Measurements from ENCODE around the gene SREK1IP1. TPM values are rescaled to one million over a fixed set of nuclear protein-coding genes. Genes with fewer than 3 reads are reported as not detected.

SREK1IP1 gene
- total RNA-seq, 1 experiment from 2014 or later: 3.0 TPM

- peak overlapping the region; percentile 97 for H3K9ac ChIP-seq (ENCODE audit: low read length)
- H4K20me1 ChIP-seq (ENCODE audit: low read length): 0 out of 2 replicates have a peak, but pooled peaks cover 5% of the 10 kb centered on the region
- no peak for TF ChIP-seq EZH2 (IDR thresholded peaks at IDR 0.05; ENCODE audit: low read length, unreplicated experiment)
- TF ChIP-seq EZH2phosphoT487 (IDR thresholded peaks at IDR 0.05; ENCODE audit: borderline replicate concordance, low read length): no peak
- no peak for TF ChIP-seq CTCF (conservative IDR thresholded peaks at IDR 0.05; ENCODE audit: low read depth, low read length)
- intact Hi-C loops (cut with micrococcal nuclease): no loop called here
- H3K9me2 ChIP-seq (replicated peaks; ENCODE audit: low read length): no peaks in the 10 kb centered on the region
- H3K4me2 ChIP-seq (ENCODE audit: low read length): peak overlapping the region; percentile 94
- H3F3A ChIP-seq (ENCODE audit: low read length, unreplicated experiment): peaks cover 3% of the 10 kb centered on the region
- ATAC-seq (no peak), DNase-seq (no peak)
- H3K36me3 ChIP-seq (ENCODE audit: low read depth, low read length): 0 out of 2 replicates have a peak, but pooled peaks cover 3% of the 10 kb centered on the region
- peaks cover 86% of the 10 kb centered on the region for H3K79me2 ChIP-seq (ENCODE audit: low read length)
- peak overlapping the region; percentile 90 for H3K27ac ChIP-seq (ENCODE audit: low read length)
- peaks cover 45% of the 10 kb centered on the region for H3K4me1 ChIP-seq (ENCODE audit: insufficient read depth, low read length)
- no TSS peak for BruUV-seq (replicated peaks)
- no peaks in the 10 kb centered on the region for H3K27me3 ChIP-seq (ENCODE audit: low read length)
- ChIA-PET CTCF (interaction anchor here (0.6 kb wide), 1 partner anchor 16 kb away, joined by 3 read pairs; no protein-coding TSS in a partner anchor), POLR2A (ENCODE audit: unreplicated experiment) (interaction anchor here (0.9 kb wide), 1 partner anchor 796 kb away, joined by 3 read pairs; the partner anchor contains the start of genes CENPK and PPWD1)
- no peaks in the 10 kb centered on the region for H3K9me3 ChIP-seq (ENCODE audit: low read length)
- H2AFZ ChIP-seq (ENCODE audit: low read length): no peak overlapping the region
- H3K4me3 ChIP-seq (ENCODE audit: low read length): peak overlapping the region; percentile 96
Measured at GRCh38 chr5:64766941-64767340, 1.6 kb downstream of the SREK1IP1 start.

GRCh38 chr5:64765804-64766504, 2.5 kb downstream of the SREK1IP1 start:
- intact Hi-C loops (cut with micrococcal nuclease): no loop called here
- 0 out of 2 replicates have a peak, but pooled peaks cover 5% of the 10 kb centered on the region for H4K20me1 ChIP-seq (ENCODE audit: low read length)
- H3K9me3 ChIP-seq (ENCODE audit: low read length): no peaks in the 10 kb centered on the region
- TF ChIP-seq EZH2 (IDR thresholded peaks at IDR 0.05; ENCODE audit: low read length, unreplicated experiment) (no peak), CTCF (conservative IDR thresholded peaks at IDR 0.05; ENCODE audit: low read depth, low read length) (no peak), EZH2phosphoT487 (IDR thresholded peaks at IDR 0.05; ENCODE audit: borderline replicate concordance, low read length) (no peak)
- H3K4me1 ChIP-seq (ENCODE audit: insufficient read depth, low read length): peaks cover 37% of the 10 kb centered on the region
- ChIA-PET CTCF (no interaction called here), POLR2A (ENCODE audit: unreplicated experiment) (interaction anchor here (0.9 kb wide), 1 partner anchor 797 kb away, joined by 3 read pairs; the partner anchor contains the start of genes CENPK and PPWD1)
- H3K9me2 ChIP-seq (replicated peaks; ENCODE audit: low read length): no peaks in the 10 kb centered on the region
- H3K27me3 ChIP-seq (ENCODE audit: low read length): no peaks in the 10 kb centered on the region
- H2AFZ ChIP-seq (ENCODE audit: low read length): no peak overlapping the region
- H3K4me2 ChIP-seq (ENCODE audit: low read length): peak overlapping the region; percentile 94
- H3K27ac ChIP-seq (ENCODE audit: low read length): peak overlapping the region; percentile 90
- H3F3A ChIP-seq (ENCODE audit: low read length, unreplicated experiment): peaks cover 3% of the 10 kb centered on the region
- peak; percentile 85 for DNase-seq
- peaks cover 86% of the 10 kb centered on the region for H3K79me2 ChIP-seq (ENCODE audit: low read length)
- peak; percentile 44 for ATAC-seq
- H3K9ac ChIP-seq (ENCODE audit: low read length): no peak overlapping the region; the same call in 1 of the 2 replicates
- H3K36me3 ChIP-seq (ENCODE audit: low read depth, low read length): 0 out of 2 replicates have a peak, but pooled peaks cover 3% of the 10 kb centered on the region
- peak overlapping the region; percentile 96 for H3K4me3 ChIP-seq (ENCODE audit: low read length)
- BruUV-seq (replicated peaks): no TSS peak
